GM23248 (cell line): ENCODE results near the gene CXorf58.

Experiments
- EZH2 ChIP-seq: fragments of 200-600 bp; sonication (generic); IDR thresholded peaks from 2 replicates; pipeline ENCODE4 v1.6.1; 2018; ENCODE audit warnings: antibody characterized with exemption, mild to moderate bottlenecking; ENCODE audit not compliant: insufficient read depth, poor library complexity, severe bottlenecking
- EZH2phosphoT487 ChIP-seq: fragments of 200-600 bp; sonication (generic); IDR thresholded peaks from 2 replicates; pipeline ENCODE4 v1.6.1; 2018; ENCODE audit warnings: antibody characterized with exemption, moderate library complexity, mild to moderate bottlenecking, low read depth; ENCODE audit not compliant: insufficient read depth

GRCh38 chrX:23908219-23909004 is 606 bp downstream of the CXorf58 start:
- TF ChIP-seq EZH2phosphoT487 (no peak), EZH2 (no peak)
